HTR-8/SVneo (cell line): Measurements from ENCODE around the gene ZMYND19.
"Not testable (repeated sequence)": the region's sequence is repeated elsewhere in the genome, so short reads cannot be mapped to it uniquely, and the experiment has no call there.

ENCODE experiments used
- DNase-seq: peaks from one replicate; pipeline ENCODE4 v3.0.0; 2011; ENCODE audit warnings: low spot score, mixed read lengths; ENCODE audit not compliant: insufficient read length
- FAIRE-seq: peaks from 2 replicates; lab custom pipeline; 2011; peaks lifted over from hg19 to GRCh38; lab: Jason Lieb, UNC

Gene ZMYND19

DNA sequence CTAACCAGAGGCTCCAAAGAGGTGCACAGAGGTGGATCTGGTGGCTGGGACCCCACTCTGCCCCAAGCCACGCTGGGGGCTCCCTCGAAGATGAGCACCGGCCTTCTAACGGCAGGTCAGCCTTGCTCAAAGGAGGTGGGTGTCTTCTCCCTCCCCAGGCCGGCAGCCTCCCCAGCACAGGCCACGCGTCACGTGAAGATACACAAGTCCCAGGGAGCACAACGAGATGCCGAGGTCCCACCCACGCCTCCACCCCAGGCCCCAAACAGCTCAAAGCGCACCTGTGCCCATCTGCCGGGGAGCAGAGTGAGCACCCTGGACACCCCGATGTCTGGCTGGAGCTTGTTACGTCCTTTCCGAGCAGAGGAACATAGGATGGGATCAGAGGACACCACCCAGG, 52.3 kb downstream of the ZMYND19 start:
- DNase-seq: no peak
- FAIRE-seq: no peak

DNA sequence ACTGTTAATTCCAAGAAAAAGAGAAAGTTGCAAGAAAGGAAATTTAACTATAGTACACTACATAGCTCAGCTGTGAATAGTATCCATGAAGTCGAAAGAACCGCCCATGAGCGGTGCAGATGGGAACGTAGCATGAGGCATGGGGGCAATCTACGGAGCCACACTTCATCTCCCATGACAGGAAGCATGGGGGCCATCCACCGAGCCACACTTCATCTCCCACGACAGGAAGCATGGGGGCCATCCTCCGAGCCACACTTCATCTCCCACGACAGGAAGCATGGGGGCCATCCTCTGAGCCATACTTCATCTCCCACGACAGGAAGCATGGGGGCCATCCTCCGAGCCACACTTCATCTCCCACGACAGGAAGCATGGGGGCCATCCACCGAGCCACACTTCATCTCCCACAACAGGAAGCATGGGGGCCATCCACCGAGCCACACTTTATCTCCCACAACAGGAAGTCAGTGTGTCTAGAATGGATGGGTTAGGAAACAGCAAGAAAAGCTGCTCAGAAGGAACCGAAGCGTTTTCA, 53.6 kb downstream of the ZMYND19 start:
- not testable (repeated sequence) for DNase-seq, FAIRE-seq

DNA sequence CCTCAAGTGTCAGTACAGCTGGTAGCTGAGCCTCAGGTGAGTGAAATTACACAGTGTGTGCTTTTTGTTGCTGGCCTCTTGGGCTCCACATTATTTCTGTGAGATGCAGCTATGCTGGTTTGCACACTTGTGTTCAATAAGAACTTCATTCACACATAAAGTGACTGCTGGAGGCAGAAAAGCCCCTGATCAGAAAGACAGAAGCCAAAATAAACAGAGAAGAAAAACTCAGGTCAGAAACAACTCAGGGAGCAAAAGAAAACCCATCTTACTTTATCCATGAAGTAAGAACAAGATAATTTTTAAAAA, 55.2 kb downstream of the ZMYND19 start:
- DNase-seq: no peak
- FAIRE-seq: no peak

DNA sequence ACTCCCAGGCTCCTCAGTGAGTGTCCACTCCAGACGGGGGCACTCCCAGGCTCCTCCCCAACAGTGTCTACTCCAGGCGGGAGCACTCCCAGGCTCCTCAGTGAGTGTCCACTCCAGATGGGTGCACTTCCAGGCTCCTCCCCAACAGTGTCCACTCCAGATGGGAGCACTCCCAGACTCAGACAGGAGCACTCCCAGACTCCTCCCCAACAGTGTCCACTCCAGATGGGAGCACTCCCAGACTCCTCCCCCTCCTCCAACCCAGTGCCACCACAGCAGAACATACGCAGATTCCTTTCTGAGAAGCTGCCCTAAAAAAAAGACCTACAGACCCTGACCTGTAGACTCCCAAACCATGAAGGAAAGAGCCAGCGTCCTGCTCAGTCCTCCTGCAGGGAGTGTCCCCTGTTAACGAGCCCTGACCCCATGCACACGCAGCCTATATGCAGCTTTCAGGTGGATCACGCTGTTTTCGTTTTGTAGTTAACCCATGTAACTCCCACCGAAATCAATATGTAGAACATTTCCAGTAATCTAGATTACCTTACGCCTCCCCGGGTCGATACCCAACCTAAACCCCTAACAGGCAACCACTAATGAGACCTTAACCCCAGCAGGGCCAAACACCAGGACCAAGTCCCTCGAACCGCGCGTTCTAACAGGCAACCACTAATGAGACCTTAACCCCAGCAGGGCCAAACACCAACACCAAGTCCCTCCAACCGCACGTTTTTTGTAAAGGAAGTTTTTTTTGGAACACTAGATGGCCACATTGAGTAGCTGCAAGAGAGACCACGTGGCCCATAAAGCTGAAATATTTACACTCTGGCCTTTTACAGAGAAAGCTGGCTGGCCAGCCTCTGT, 55.8 kb downstream of the ZMYND19 start:
- DNase-seq (peak; percentile 63), FAIRE-seq (no peak)

DNA sequence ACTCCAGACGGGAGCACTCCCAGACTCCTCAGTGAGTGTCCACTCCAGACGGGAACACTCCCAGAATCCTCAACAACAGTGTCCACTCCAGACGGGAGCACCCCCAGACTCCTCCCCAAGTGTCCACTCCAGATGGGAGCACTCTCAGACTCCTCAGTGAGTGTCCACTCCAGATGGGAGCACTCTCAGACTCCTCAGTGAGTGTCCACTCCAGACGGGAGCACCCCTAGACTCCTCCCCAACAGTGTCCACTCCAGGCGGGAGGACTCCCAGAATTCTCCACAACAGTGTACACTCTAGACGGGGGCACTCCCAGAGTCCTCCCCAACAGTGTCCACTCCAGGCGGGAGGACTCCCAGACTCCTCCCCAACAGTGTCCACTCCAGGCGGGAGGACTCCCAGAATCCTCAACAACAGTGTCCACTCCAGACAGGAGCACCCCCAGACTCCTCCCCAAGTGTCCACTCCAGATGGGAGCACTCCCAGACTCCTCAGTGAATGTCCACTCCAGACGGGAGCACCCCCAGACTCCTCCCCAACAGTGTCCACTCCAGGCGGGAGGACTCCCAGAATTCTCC, 57.3 kb downstream of the ZMYND19 start:
- DNase-seq, FAIRE-seq: not testable (repeated sequence)
